HepG2 (cell line): ENCODE results near the gene MAEA.

Experiments
- CEBPG ChIP-seq: IDR thresholded peaks from 2 replicates; pipeline ENCODE4 v1.6.1; 2016
- CTCF ChIP-seq: sonication (generic); formaldehyde crosslinking; IDR thresholded peaks from 2 replicates; pipeline ENCODE4 v1.5.0; 2020; ENCODE audit warnings: mild to moderate bottlenecking, missing genetic modification reagents, moderate library complexity
- FOXJ3 ChIP-seq: sonication (generic); formaldehyde crosslinking; IDR thresholded peaks from 2 replicates; pipeline ENCODE4 v1.4.0; 2020; ENCODE audit warnings: missing genetic modification reagents, mild to moderate bottlenecking, borderline replicate concordance
- HCFC1 ChIP-seq: fragments of 150-350 bp; IDR thresholded peaks from 2 replicates; pipeline ENCODE4 v1.6.1; 2014; ENCODE audit warnings: low read depth, low read length
- JUNB ChIP-seq: sonication (generic); formaldehyde crosslinking; IDR thresholded peaks from 2 replicates; pipeline ENCODE4 v1.8.0; 2022; ENCODE audit warnings: missing genetic modification reagents, mild to moderate bottlenecking, borderline replicate concordance
- KDM2A ChIP-seq: sonication (generic); formaldehyde crosslinking; IDR thresholded peaks from 2 replicates; pipeline ENCODE4 v1.4.0; 2020; ENCODE audit warnings: low read depth, missing genetic modification reagents, borderline replicate concordance
- MAZ ChIP-seq, 2 experiments: sonication (generic) in 1 of 2; formaldehyde crosslinking in 1 of 2; IDR thresholded peaks; 2 replicates each; pipeline versions ENCODE4 v1.5.0 to v1.6.1; 2012 to 2020; ENCODE audit warnings: low read depth in 2 of 2, mild to moderate bottlenecking in 2 of 2, borderline replicate concordance in 1 of 2, improper control_type of control experiment in 1 of 2, low read length in 1 of 2, missing genetic modification reagents in 1 of 2, moderate library complexity in 1 of 2
- NKX3-1 ChIP-seq: sonication (generic); formaldehyde crosslinking; IDR thresholded peaks from 2 replicates; pipeline ENCODE4 v1.5.0; 2020; ENCODE audit warnings: missing genetic modification reagents
- PAXIP1 ChIP-seq: sonication (generic); formaldehyde crosslinking; conservative IDR thresholded peaks from 2 replicates; pipeline ENCODE4 v1.4.0; 2020; ENCODE audit warnings: mild to moderate bottlenecking, missing genetic modification reagents, moderate library complexity
- POLR2A ChIP-seq, 2 experiments: IDR thresholded peaks; 2 replicates each; pipeline ENCODE4 v1.6.1; 2011; ENCODE audit warnings: low read depth in 2 of 2, low read length in 2 of 2, mild to moderate bottlenecking in 1 of 2, moderate library complexity in 1 of 2; ENCODE audit not compliant: insufficient read depth in 1 of 2
- ZNF687 ChIP-seq: sonication (generic); formaldehyde crosslinking; IDR thresholded peaks from 2 replicates; pipeline ENCODE4 v1.5.1; 2020; ENCODE audit warnings: mild to moderate bottlenecking, missing genetic modification reagents, moderate library complexity

- TF ChIP-seq CTCF (no peak), HCFC1 (no peak), JUNB (CRISPR knock-in tag) (no peak), MAZ (IDR thresholded peaks at IDR 0.05; ENCODE audit: borderline replicate concordance, low read depth, low read length) (no peak), MAZ (CRISPR knock-in tag; IDR thresholded peaks at IDR 0.05; ENCODE audit: low read depth) (no peak), POLR2A (IDR thresholded peaks at IDR 0.05; ENCODE audit: insufficient read depth in 1 of 2, low read depth in 2 of 2, low read length in 2 of 2) (no peak), NKX3-1 (CRISPR knock-in tag) (no peak), KDM2A (no peak), CEBPG (CRISPR knock-in tag) (no peak), PAXIP1 (CRISPR knock-in tag) (no peak), FOXJ3 (CRISPR knock-in tag) (no peak), ZNF687 (CRISPR knock-in tag) (no peak)
Measured at GRCh38 chr4:1299301-1299860, 9.7 kb downstream of the MAEA start.
